ENCODE measurements around the gene PRR7. TPM values are rescaled to one million over a fixed set of nuclear protein-coding genes. Genes with fewer than 3 reads are reported as not detected.
A peak's percentile ranks its signal among the peaks of the same experiment; 100 is the strongest.

PRR7 gene
- total RNA-seq, 1 experiment from 2014 or later: 4.7 TPM

DNA sequence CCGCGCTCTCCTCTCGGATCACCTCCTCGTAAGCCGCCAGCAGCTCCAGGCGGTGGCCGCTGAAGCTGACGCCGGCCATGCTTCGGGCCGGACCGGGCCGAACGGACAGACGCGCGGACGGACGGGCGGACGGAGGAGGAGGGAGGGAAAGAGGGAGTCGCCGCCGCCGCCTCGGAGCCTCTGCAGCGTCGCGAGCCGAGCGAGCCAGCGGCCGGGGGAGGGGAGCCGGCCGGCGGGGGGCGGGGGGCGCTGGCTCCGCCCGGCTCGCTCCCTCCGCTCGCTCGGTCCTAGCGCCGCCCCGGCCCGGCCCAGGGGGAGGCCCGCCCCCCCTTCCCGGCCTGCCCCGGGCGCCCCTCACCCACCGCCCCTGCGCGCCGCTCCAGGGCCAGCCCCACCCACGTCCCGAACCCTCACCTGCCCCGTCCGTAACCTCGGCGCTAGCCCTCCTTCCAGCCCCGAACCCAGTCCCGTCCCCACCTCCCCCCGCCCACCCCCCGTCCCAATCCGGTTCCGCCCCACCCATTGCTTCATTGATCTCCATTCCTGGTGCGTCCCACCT is 26.9 kb downstream of the PRR7 start, which contains the start of gene DBN1:
DBN1 (minus strand) TSS at position 192 of the 559 bp plus-strand sequence; CDS start at position 79, 113 bp downstream.
- CTCF ChIA-PET: interaction anchor here (1.0 to 3.7 kb wide), 3 partner anchors 16 to 69 kb away, joined by 3 to 19 read pairs (median 5); no protein-coding TSS in a partner anchor
- peak within 1 kb of the TSS; percentile 11 for H3K27ac Mint-ChIP-seq (ENCODE audit: unreplicated experiment)
- peak in 1 of 2 experiments; percentile 55 for DNase-seq
- H3K9me3 ChIP-seq: no peaks in the 10 kb centered on the region
- no peaks in the 10 kb centered on the region for H3K9me3 Mint-ChIP-seq (ENCODE audit: unreplicated experiment)
- H3K36me3 ChIP-seq (ENCODE audit: control insufficient read depth, insufficient read depth, low read length): peaks cover 1% of the 10 kb centered on the region; the same call in 1 of the 2 replicates
- POLR2A ChIA-PET: interaction anchor here (1.2 to 1.4 kb wide), 2 partner anchors 16 to 24 kb away, joined by 3 to 6 read pairs; partner anchors contain the start of gene PDLIM7
- H3K4me1 Mint-ChIP-seq (ENCODE audit: low read depth, unreplicated experiment): peaks cover 37% of the 10 kb centered on the region
- no peaks in the 10 kb centered on the region for H3K27me3 Mint-ChIP-seq (ENCODE audit: insufficient read depth, unreplicated experiment)
- no peaks in the 10 kb centered on the region for H3K27me3 ChIP-seq (replicated peaks; ENCODE audit: control insufficient read depth, insufficient read depth, low read length)
- peak within 1 kb of the TSS; percentile 74 for H3K4me3 Mint-ChIP-seq (ENCODE audit: unreplicated experiment)
- peak within 1 kb of the TSS; percentile 86 for H3K4me3 ChIP-seq (ENCODE audit: low read depth, low read length)
- H3K4me1 ChIP-seq: peaks cover 40% of the 10 kb centered on the region
- H3K36me3 Mint-ChIP-seq (ENCODE audit: insufficient read depth, unreplicated experiment): peaks cover 26% of the 10 kb centered on the region
- TF ChIP-seq, protein P1, sequence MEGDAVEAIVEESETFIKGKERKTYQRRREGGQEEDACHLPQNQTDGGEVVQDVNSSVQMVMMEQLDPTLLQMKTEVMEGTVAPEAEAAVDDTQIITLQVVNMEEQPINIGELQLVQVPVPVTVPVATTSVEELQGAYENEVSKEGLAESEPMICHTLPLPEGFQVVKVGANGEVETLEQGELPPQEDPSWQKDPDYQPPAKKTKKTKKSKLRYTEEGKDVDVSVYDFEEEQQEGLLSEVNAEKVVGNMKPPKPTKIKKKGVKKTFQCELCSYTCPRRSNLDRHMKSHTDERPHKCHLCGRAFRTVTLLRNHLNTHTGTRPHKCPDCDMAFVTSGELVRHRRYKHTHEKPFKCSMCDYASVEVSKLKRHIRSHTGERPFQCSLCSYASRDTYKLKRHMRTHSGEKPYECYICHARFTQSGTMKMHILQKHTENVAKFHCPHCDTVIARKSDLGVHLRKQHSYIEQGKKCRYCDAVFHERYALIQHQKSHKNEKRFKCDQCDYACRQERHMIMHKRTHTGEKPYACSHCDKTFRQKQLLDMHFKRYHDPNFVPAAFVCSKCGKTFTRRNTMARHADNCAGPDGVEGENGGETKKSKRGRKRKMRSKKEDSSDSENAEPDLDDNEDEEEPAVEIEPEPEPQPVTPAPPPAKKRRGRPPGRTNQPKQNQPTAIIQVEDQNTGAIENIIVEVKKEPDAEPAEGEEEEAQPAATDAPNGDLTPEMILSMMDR (IDR thresholded peaks at IDR 0.05; ENCODE audit: insufficient read depth in 1 of 2, low read depth in 1 of 2, low read length in 1 of 2, severe bottlenecking in 1 of 2, unreplicated experiment in 1 of 2): no peak
- no TSS peak for BruUV-seq (replicated peaks)
- intact Hi-C loops (cut with micrococcal nuclease; ENCODE audit: unreplicated experiment): loop anchor here (2.0 kb wide), 1 partner anchor 17 kb away; no protein-coding TSS in a partner anchor

DNA sequence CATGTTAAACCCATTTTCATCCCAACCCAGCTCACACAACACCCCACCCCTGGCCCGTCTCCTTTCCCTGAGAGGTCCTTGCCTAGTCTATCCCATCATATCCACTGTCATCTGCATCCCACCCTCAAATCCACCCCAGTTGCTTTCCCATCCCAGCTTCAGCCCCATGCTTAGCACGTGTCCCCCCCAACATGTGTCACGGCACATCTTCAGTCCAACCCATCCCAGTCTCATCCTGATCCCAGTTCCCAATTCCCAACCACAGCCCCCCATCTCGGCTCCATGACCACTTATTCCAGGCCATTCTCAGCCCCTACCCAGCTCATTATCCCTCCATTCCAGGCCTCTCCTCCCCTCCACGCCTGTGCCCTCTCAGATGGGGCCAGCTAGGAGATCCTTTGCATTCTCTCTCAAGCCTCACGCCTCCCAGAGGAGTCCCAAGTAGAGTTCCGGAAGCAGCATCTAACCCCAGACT is 27.4 kb downstream of the PRR7 start:
- Histone ChIP-seq H3K36me3 (ENCODE audit: control insufficient read depth, insufficient read depth, low read length) (peaks cover 1% of the 10 kb centered on the region; the same call in 1 of the 2 replicates), H3K4me3 (ENCODE audit: low read depth, low read length) (peak overlapping the region; percentile 86; the same call in 1 of the 2 replicates), H3K9me3 (no peaks in the 10 kb centered on the region), H3K27me3 (replicated peaks; ENCODE audit: control insufficient read depth, insufficient read depth, low read length) (no peaks in the 10 kb centered on the region), H3K4me1 (peaks cover 35% of the 10 kb centered on the region)
- no peaks in the 10 kb centered on the region for H3K9me3 Mint-ChIP-seq (ENCODE audit: unreplicated experiment)
- ChIA-PET CTCF (interaction anchor here (1.0 to 3.7 kb wide), 3 partner anchors 17 to 69 kb away, joined by 3 to 19 read pairs (median 5); no protein-coding TSS in a partner anchor), POLR2A (interaction anchor here (1.3 kb wide), 1 partner anchor 24 kb away, joined by 4 read pairs; the partner anchor contains the start of gene PDLIM7)
- peaks cover 23% of the 10 kb centered on the region for H3K36me3 Mint-ChIP-seq (ENCODE audit: insufficient read depth, unreplicated experiment)
- H3K4me3 Mint-ChIP-seq (ENCODE audit: unreplicated experiment): peak overlapping the region; percentile 74
- TF ChIP-seq, protein P1 (IDR thresholded peaks at IDR 0.05; ENCODE audit: insufficient read depth in 1 of 2, low read depth in 1 of 2, low read length in 1 of 2, severe bottlenecking in 1 of 2, unreplicated experiment in 1 of 2): no peak
- H3K27ac Mint-ChIP-seq (ENCODE audit: unreplicated experiment): peak overlapping the region; percentile 11
- H3K27me3 Mint-ChIP-seq (ENCODE audit: insufficient read depth, unreplicated experiment): no peaks in the 10 kb centered on the region
- DNase-seq: no peak
- intact Hi-C loops (cut with micrococcal nuclease; ENCODE audit: unreplicated experiment): no loop called here
- BruUV-seq (replicated peaks): no TSS peak
- peaks cover 34% of the 10 kb centered on the region for H3K4me1 Mint-ChIP-seq (ENCODE audit: low read depth, unreplicated experiment)

DNA sequence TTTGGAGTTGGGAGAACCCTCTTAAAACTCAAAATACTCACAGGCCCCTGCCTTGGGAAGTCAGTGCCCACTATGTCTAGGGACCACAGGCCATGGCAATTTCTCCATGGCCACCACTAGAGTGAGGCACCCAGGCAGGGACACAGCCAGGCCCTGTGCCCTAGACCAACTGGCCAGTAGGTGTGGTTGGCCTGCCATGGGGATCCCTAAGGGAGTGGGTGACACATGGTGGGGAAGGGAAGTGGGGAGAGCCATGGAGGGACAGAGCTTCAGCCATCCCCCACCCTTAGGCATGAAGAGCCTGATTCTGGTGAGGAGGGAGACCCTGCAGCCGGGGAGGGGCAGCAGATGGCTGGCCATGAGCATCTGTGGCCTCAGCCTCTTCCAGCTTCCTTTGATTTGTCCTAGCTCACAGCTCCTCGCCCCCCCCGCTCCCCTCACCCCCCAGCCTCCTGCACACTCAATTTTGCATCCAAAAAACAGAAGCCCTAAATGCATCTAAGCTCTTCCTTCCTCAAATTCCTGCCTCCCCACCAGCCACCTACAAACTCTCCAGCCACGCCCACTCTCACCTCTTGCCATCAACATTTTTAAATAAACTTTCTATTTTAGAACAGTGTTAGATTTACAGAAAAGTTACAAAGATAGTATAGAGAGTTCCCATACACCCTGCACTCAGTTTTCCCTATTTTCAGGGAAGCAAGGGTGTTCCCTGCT is 28.4 kb downstream of the PRR7 start:
- H3K36me3 ChIP-seq (ENCODE audit: control insufficient read depth, insufficient read depth, low read length): peaks cover 1% of the 10 kb centered on the region; the same call in 1 of the 2 replicates
- Mint-ChIP-seq H3K4me3 (ENCODE audit: unreplicated experiment) (peak overlapping the region; percentile 74), H3K36me3 (ENCODE audit: insufficient read depth, unreplicated experiment) (peaks cover 23% of the 10 kb centered on the region), H3K4me1 (ENCODE audit: low read depth, unreplicated experiment) (peaks cover 33% of the 10 kb centered on the region), H3K27me3 (ENCODE audit: insufficient read depth, unreplicated experiment) (no peaks in the 10 kb centered on the region), H3K9me3 (ENCODE audit: unreplicated experiment) (no peaks in the 10 kb centered on the region), H3K27ac (ENCODE audit: unreplicated experiment) (no peak overlapping the region)
- H3K9me3 ChIP-seq: no peaks in the 10 kb centered on the region
- TF ChIP-seq, protein P1 (IDR thresholded peaks at IDR 0.05; ENCODE audit: insufficient read depth in 1 of 2, low read depth in 1 of 2, low read length in 1 of 2, severe bottlenecking in 1 of 2, unreplicated experiment in 1 of 2): no peak
- BruUV-seq (replicated peaks): no TSS peak
- no peak for DNase-seq
- CTCF ChIA-PET: interaction anchor here (3.7 kb wide), 1 partner anchor 18 kb away, joined by 19 read pairs; no protein-coding TSS in a partner anchor
- POLR2A ChIA-PET: interaction anchor here (1.3 kb wide), 1 partner anchor 23 kb away, joined by 4 read pairs; the partner anchor contains the start of gene PDLIM7
- H3K4me1 ChIP-seq: peaks cover 27% of the 10 kb centered on the region
- no peaks in the 10 kb centered on the region for H3K27me3 ChIP-seq (replicated peaks; ENCODE audit: control insufficient read depth, insufficient read depth, low read length)
- intact Hi-C loops (cut with micrococcal nuclease; ENCODE audit: unreplicated experiment): no loop called here
- H3K4me3 ChIP-seq (ENCODE audit: low read depth, low read length): no peak overlapping the region
